Ramos (cell line): ENCODE results near the gene GBX1.

Experiments
- in situ Hi-C: fragments of 300-500 bp; cut with MboI; formaldehyde crosslinking; loops from one replicate; pipeline ENCODE4 v1.14.3; 2022; ENCODE audit warnings: low sequenced_read_pairs; ENCODE audit not compliant: unreplicated experiment

GBX1 gene

GRCh38 chr7:151101621-151102396 is 65.7 kb downstream of the GBX1 start:
- in situ Hi-C loops, result loop anchor here (10.0 kb wide), 1 partner anchor 317 kb away; no protein-coding TSS in a partner anchor

GRCh38 chr7:151100921-151101320 is 66.6 kb downstream of the GBX1 start:
- in situ Hi-C loops, result loop anchor here (10.0 kb wide), 1 partner anchor 316 kb away; no protein-coding TSS in a partner anchor

- in situ Hi-C loops, result loop anchor here (10.0 kb wide), 1 partner anchor 315 kb away; no protein-coding TSS in a partner anchor
These were observed 67.8 kb downstream of the GBX1 start for GRCh38 chr7:151099486-151100211.
